ENCODE data around the gene BTF3. TPM values are rescaled to one million over a fixed set of nuclear protein-coding genes. Genes with fewer than 3 reads are reported as not detected.

Gene BTF3
- total and polyA plus RNA-seq, 2 of the 13 experiments (the other 11 are each of a cell fraction or from before 2014, with no cell fraction given) = 557 to 698 TPM

DNA sequence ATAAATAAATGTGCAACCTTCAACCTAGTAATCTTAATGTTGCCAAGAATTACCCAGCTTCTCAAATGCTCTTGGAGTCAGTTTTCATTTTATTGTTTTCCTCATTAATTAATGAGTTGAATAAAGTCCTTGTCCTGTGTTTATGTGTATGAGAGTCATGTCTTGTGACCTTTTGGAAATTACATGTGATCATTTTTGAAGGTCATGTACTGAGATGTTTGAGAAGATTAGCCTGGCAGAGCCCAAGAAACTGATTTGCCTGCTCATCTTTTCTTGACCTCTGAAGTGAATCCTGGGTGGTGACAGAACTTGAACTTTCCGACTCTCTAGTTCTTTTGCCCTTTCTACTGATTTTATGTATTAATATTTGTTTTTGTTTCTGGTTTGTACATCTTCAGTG, 51.8 kb downstream of the BTF3 start:
- DNase-seq (ENCODE audit: low spot score) (no peak), FAIRE-seq (peak; percentile 15), ATAC-seq (no peak)
- TF ChIP-seq, protein P1, sequence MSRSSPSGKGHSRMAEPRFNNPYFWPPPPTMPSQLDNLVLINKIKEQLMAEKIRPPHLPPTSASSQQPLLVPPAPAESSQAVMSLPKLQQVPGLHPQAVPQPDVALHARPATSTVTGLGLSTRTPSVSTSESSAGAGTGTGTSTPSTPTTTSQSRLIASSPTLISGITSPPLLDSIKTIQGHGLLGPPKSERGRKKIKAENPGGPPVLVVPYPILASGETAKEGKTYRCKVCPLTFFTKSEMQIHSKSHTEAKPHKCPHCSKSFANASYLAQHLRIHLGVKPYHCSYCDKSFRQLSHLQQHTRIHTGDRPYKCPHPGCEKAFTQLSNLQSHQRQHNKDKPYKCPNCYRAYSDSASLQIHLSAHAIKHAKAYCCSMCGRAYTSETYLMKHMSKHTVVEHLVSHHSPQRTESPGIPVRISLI (CRISPR knock-in tag; IDR thresholded peaks at IDR 0.05; ENCODE audit: borderline replicate concordance) = no peak
- TF ChIP-seq JUNB (CRISPR knock-in tag; IDR thresholded peaks at IDR 0.05; ENCODE audit: borderline replicate concordance) = no peak
- TF ChIP-seq ZNF782 (CRISPR knock-in tag; IDR thresholded peaks at IDR 0.05; ENCODE audit: borderline replicate concordance) = no peak
- TF ChIP-seq FLYWCH1 (CRISPR knock-in tag; IDR thresholded peaks at IDR 0.05) = no peak
- no peak overlapping the region for H3K4me2 ChIP-seq (ENCODE audit: low read depth, low read length)
- no peak overlapping the region for H3K4me3 ChIP-seq (replicated peaks in 1 of 3; ENCODE audit: insufficient read depth in 1 of 3, low read depth in 2 of 3, low read length in 3 of 3)
- peaks cover 4 to 8% of the 10 kb centered on the region in 2 experiments; a peak in 4 of 5 replicates for H3K36me3 ChIP-seq (replicated peaks in 1 of 2; ENCODE audit: control insufficient read depth in 1 of 2, insufficient read depth in 2 of 2, low read length in 2 of 2)
- 94% methylated on average over 1 of the region's 1 CpG for WGBS (ENCODE audit: low lambda C conversion rate)
- no peak overlapping the region for H3K27ac ChIP-seq (ENCODE audit: extremely low read length, insufficient read depth, low read length)
- POLR2A ChIA-PET = no interaction called here
- no peak overlapping the region for H2AFZ ChIP-seq (ENCODE audit: low read length)
- H3K9ac ChIP-seq (ENCODE audit: insufficient read depth, low read depth, low read length) = no peak overlapping the region
- CTCF ChIA-PET (ENCODE audit: low intra/inter-chr PET ratio, low total read pairs) = no interaction called here
- no peaks in the 10 kb centered on the region for H4K20me1 ChIP-seq (ENCODE audit: insufficient read depth, low read length)
- H3K9me3 ChIP-seq (ENCODE audit: low read length) = no peaks in the 10 kb centered on the region
- BruUV-seq (replicated peaks) = no TSS peak
- intact Hi-C loops (cut with micrococcal nuclease; ENCODE audit: unreplicated experiment) = no loop called here
- H3K27me3 ChIP-seq (ENCODE audit: control insufficient read depth in 1 of 2, insufficient read depth in 2 of 2, low read length in 2 of 2) = no peaks in the 10 kb centered on the region
- in situ Hi-C loops (cut with HindIII; ENCODE audit: extremely low pct_ligation_motif_present, low pct_unique_long_range_greater_than_20kb) = no loop called here
- no peaks in the 10 kb centered on the region for H3K79me2 ChIP-seq (ENCODE audit: insufficient read depth, low read length)
- H3K4me1 ChIP-seq (ENCODE audit: insufficient read depth, low read length) = peaks cover 32% of the 10 kb centered on the region

DNA sequence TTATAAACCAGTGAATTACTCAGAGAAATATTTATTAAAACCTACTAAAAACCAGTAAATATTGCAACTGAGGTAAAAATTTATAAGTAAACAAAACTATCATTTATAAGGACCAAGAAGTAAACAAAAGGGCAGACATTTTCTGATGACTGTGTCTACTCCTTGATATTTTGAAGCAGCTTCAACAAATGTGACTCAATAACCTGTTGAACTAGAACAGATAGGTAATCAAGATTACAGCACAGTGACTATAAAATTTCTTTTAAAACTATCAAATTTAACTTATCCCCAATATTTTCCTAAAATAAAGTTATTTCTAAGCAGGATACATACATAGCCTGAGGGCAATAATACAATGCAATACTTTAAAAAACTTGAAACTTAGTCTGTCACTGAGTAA, 54.4 kb downstream of the BTF3 start:
- H3K36me3 ChIP-seq (replicated peaks in 1 of 2; ENCODE audit: control insufficient read depth in 1 of 2, insufficient read depth in 2 of 2, low read length in 2 of 2) = peaks cover 4 to 8% of the 10 kb centered on the region in 2 experiments; a peak in 4 of 5 replicates
- H3K9ac ChIP-seq (ENCODE audit: insufficient read depth, low read depth, low read length) = no peak overlapping the region
- no peaks in the 10 kb centered on the region for H3K79me2 ChIP-seq (ENCODE audit: insufficient read depth, low read length)
- H4K20me1 ChIP-seq (ENCODE audit: insufficient read depth, low read length) = no peaks in the 10 kb centered on the region
- no peak overlapping the region for H3K4me2 ChIP-seq (ENCODE audit: low read depth, low read length)
- H3K4me1 ChIP-seq (ENCODE audit: insufficient read depth, low read length) = peaks cover 9% of the 10 kb centered on the region; the same call in 1 of the 2 replicates
- intact Hi-C loops (cut with micrococcal nuclease; ENCODE audit: unreplicated experiment) (no loop called here), in situ Hi-C loops (cut with HindIII; ENCODE audit: extremely low pct_ligation_motif_present, low pct_unique_long_range_greater_than_20kb) (no loop called here)
- H3K27me3 ChIP-seq (ENCODE audit: control insufficient read depth in 1 of 2, insufficient read depth in 2 of 2, low read length in 2 of 2) = no peaks in the 10 kb centered on the region
- ChIA-PET POLR2A (no interaction called here), CTCF (ENCODE audit: low intra/inter-chr PET ratio, low total read pairs) (no interaction called here)
- no peak overlapping the region for H2AFZ ChIP-seq (ENCODE audit: low read length)
- no peaks in the 10 kb centered on the region for H3K9me3 ChIP-seq (ENCODE audit: low read length)
- H3K4me3 ChIP-seq (replicated peaks in 1 of 3; ENCODE audit: insufficient read depth in 1 of 3, low read depth in 2 of 3, low read length in 3 of 3) = no peak overlapping the region
- no peak overlapping the region for H3K27ac ChIP-seq (ENCODE audit: extremely low read length, insufficient read depth, low read length)
- BruUV-seq (replicated peaks) = no TSS peak
- no peak for DNase-seq (ENCODE audit: low spot score)
- TF ChIP-seq ZNF672 (CRISPR knock-in tag; IDR thresholded peaks at IDR 0.05) (no peak), YEATS2 (CRISPR knock-in tag; IDR thresholded peaks at IDR 0.05; ENCODE audit: borderline replicate concordance) (no peak), KDM3A (CRISPR knock-in tag; IDR thresholded peaks at IDR 0.05; ENCODE audit: low read depth) (no peak), ZNF337 (CRISPR knock-in tag; IDR thresholded peaks at IDR 0.05; ENCODE audit: borderline replicate concordance, low read depth) (no peak), RFXAP (CRISPR knock-in tag; IDR thresholded peaks at IDR 0.05; ENCODE audit: borderline replicate concordance) (no peak), SNRNP70 (IDR thresholded peaks at IDR 0.05; ENCODE audit: low read depth, low read length) (no peak), ZNF234 (CRISPR knock-in tag; conservative IDR thresholded peaks at IDR 0.05) (no peak), CHD4 (IDR thresholded peaks at IDR 0.05; ENCODE audit: borderline replicate concordance, low read length) (no peak), RAD51 (IDR thresholded peaks at IDR 0.05; ENCODE audit: borderline replicate concordance) (no peak), TBX2 (CRISPR knock-in tag; IDR thresholded peaks at IDR 0.05; ENCODE audit: borderline replicate concordance) (no peak)
- TF ChIP-seq, protein P2, sequence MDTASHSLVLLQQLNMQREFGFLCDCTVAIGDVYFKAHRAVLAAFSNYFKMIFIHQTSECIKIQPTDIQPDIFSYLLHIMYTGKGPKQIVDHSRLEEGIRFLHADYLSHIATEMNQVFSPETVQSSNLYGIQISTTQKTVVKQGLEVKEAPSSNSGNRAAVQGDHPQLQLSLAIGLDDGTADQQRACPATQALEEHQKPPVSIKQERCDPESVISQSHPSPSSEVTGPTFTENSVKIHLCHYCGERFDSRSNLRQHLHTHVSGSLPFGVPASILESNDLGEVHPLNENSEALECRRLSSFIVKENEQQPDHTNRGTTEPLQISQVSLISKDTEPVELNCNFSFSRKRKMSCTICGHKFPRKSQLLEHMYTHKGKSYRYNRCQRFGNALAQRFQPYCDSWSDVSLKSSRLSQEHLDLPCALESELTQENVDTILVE (CRISPR knock-in tag; IDR thresholded peaks at IDR 0.05) = no peak
- TF ChIP-seq, protein P3, sequence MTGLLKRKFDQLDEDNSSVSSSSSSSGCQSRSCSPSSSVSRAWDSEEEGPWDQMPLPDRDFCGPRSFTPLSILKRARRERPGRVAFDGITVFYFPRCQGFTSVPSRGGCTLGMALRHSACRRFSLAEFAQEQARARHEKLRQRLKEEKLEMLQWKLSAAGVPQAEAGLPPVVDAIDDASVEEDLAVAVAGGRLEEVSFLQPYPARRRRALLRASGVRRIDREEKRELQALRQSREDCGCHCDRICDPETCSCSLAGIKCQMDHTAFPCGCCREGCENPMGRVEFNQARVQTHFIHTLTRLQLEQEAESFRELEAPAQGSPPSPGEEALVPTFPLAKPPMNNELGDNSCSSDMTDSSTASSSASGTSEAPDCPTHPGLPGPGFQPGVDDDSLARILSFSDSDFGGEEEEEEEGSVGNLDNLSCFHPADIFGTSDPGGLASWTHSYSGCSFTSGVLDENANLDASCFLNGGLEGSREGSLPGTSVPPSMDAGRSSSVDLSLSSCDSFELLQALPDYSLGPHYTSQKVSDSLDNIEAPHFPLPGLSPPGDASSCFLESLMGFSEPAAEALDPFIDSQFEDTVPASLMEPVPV (CRISPR knock-in tag; IDR thresholded peaks at IDR 0.05) = no peak
- FAIRE-seq = no peak
- no peak for ATAC-seq
